Transverse colon (tissue), 3 donors: Measurements from ENCODE around the gene PKMYT1.

Experiments used
- CTCF ChIP-seq, 5 experiments: fragments of 200-600 bp in 3 of 5; fragments of 450-650 bp in 2 of 5; sonication (generic) in 3 of 5; IDR thresholded peaks; 1 replicate in 2 of 5; 2 replicates in 3 of 5; pipeline ENCODE4 v1.5.1; 2016 to 2017; ENCODE audit warnings: antibody characterized with exemption in 5 of 5, inconsistent platforms in 3 of 5, mild to moderate bottlenecking in 2 of 5, moderate library complexity in 1 of 5
- EP300 ChIP-seq: sonication (generic); formaldehyde crosslinking; IDR thresholded peaks from one replicate; pipeline ENCODE4 v1.6.1; 2017; ENCODE audit warnings: antibody characterized with exemption, low read depth

- TF ChIP-seq EP300 = no peak
- peak; percentile 35 to 57 (median 38) for TF ChIP-seq CTCF (IDR thresholded peaks at IDR 0.05)
Measured at GRCh38 chr16:2969545-2970521, 10.4 kb downstream of the PKMYT1 start.
